PFSK-1 (cell line): ENCODE results near the gene WDR86.

Experiments
- FOXP2 ChIP-seq: optimal IDR thresholded peaks from 2 replicates; pipeline ENCODE3; 2011; ENCODE audit warnings: borderline replicate concordance, control low read depth, inconsistent platforms; ENCODE audit not compliant: insufficient read depth; ENCODE audit errors: extremely low read length, extremely low read depth
- POLR2AphosphoS5 ChIP-seq: IDR thresholded peaks from 2 replicates; pipeline ENCODE4 v1.6.1; 2012; ENCODE audit warnings: low read depth, mild to moderate bottlenecking, control low read depth, low read length, moderate library complexity
- REST ChIP-seq, 2 experiments: IDR thresholded peaks; 2 replicates each; pipeline versions ENCODE4 v1.6.1 to v1.8.0; 2011 to 2012; ENCODE audit warnings: low read depth in 2 of 2, low read length in 2 of 2, control low read depth in 1 of 2, inconsistent platforms in 1 of 2, mild to moderate bottlenecking in 1 of 2, moderate library complexity in 1 of 2; ENCODE audit not compliant: insufficient read depth in 1 of 2
- SIN3A ChIP-seq: IDR thresholded peaks from 2 replicates; pipeline ENCODE4 v1.6.1; 2012; ENCODE audit warnings: mild to moderate bottlenecking, low read length, moderate library complexity, borderline replicate concordance; ENCODE audit not compliant: insufficient read depth
- TAF1 ChIP-seq: IDR thresholded peaks from 2 replicates; pipeline ENCODE4 v1.6.1; 2012; ENCODE audit warnings: low read length, control low read depth, borderline replicate concordance; ENCODE audit not compliant: insufficient read depth

The WDR86 gene

GRCh38 chr7:151373599-151373998, 36.2 kb downstream of the WDR86 start:
- TF ChIP-seq TAF1 (no peak), POLR2AphosphoS5 (no peak), REST (IDR thresholded peaks at IDR 0.05; ENCODE audit: insufficient read depth in 1 of 2, low read depth in 2 of 2, low read length in 2 of 2) (no peak), FOXP2 (no peak), SIN3A (no peak)

GRCh38 chr7:151372612-151373265, 37.1 kb downstream of the WDR86 start:
- TF ChIP-seq POLR2AphosphoS5: no peak
- TF ChIP-seq FOXP2: no peak
- TF ChIP-seq REST (IDR thresholded peaks at IDR 0.05; ENCODE audit: insufficient read depth in 1 of 2, low read depth in 2 of 2, low read length in 2 of 2): no peak
- TF ChIP-seq SIN3A: no peak
- TF ChIP-seq TAF1: no peak

GRCh38 chr7:151371266-151371665, 38.6 kb downstream of the WDR86 start:
- TF ChIP-seq FOXP2 (no peak), TAF1 (no peak)

GRCh38 chr7:151368136-151368571, 41.7 kb downstream of the WDR86 start:
- no peak for TF ChIP-seq SIN3A
- no peak for TF ChIP-seq TAF1
- TF ChIP-seq FOXP2: no peak
- TF ChIP-seq REST (IDR thresholded peaks at IDR 0.05; ENCODE audit: insufficient read depth in 1 of 2, low read depth in 2 of 2, low read length in 2 of 2): no peak
- no peak for TF ChIP-seq POLR2AphosphoS5

GRCh38 chr7:151367284-151367683, 42.6 kb downstream of the WDR86 start:
- TF ChIP-seq POLR2AphosphoS5 (no peak), SIN3A (no peak), FOXP2 (no peak), REST (IDR thresholded peaks at IDR 0.05; ENCODE audit: insufficient read depth in 1 of 2, low read depth in 2 of 2, low read length in 2 of 2) (no peak), TAF1 (no peak)
